Head of caudate nucleus (tissue), 42 donors: ENCODE data around the gene STK38L.

ENCODE experiments used
- DNase-seq, 42 donors: peaks; one replicate each; pipeline versions ENCODE4 v3.0.0 to v3.0.0-alpha.2; 2020 to 2021; ENCODE audit warnings: mixed read lengths in 7 of 42
- intact Hi-C: fragments of 100-400 bp; cut with DNase I; formaldehyde crosslinking; loops from one replicate; pipeline ENCODE4 v1.15.0; 2022

Gene STK38L

DNA sequence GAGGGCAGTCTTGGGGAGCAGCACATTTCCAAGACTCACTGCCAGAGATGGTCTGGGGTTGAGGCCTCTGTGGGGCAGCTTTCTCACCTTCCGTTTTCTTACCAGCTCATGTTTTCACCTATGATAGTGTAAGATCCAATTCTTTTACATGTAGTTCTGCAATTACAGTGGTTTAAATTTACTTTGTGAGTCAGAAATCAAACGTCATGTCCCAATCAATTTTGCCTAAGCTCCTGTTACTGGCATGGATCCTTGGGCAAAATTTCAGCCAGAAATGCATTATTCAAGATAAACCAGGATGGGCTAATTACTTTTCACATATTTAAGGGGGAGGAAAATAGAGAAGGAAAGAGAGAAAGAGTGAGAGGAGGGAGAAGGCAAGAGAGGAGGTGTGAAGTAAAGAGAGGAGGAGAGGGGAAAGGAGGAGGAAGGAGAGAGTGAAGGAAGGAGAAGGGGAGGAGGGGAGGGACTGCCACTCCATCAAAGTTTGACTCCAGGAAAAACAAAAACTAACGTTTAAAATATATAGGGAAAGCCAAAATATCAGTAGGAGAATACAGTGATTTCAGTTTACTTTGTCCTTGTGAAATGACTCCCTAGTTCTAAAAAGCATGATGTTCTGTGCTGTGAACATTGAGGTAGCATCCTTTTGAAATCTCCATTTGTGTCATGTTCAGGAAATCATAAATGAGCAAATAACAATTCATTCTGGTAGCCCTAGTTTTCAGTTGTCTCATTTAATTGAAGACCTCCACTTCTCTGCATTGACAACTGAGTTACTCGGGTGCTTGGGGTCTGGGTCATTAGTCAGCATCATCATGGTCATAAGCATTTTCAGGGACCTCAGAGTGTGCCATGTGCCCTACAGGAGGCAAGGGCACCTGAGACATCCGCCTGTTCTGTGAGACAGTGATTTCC lies 91.5 kb downstream of the STK38L start:
- intact Hi-C loops, result no loop called here
- DNase-seq, result no peak

DNA sequence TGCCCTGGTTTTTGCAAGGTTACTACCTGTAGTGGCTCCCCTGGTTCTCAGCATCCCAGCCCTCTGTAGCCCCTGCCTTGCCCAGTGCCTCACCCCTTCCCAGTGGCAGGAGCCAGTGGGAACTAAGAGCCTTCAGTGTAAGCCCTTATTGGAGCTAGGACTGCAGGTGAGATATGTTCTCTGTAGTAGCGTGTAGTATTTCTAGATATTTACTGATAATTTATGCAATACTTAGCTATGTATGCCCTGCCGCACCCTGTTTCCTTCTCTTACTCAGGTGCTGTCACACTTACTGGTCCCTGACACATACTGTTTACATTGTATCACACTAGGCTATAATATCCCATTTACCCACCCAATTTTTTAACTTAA lies 92.2 kb downstream of the STK38L start:
- DNase-seq, result no peak
- intact Hi-C loops, result no loop called here

DNA sequence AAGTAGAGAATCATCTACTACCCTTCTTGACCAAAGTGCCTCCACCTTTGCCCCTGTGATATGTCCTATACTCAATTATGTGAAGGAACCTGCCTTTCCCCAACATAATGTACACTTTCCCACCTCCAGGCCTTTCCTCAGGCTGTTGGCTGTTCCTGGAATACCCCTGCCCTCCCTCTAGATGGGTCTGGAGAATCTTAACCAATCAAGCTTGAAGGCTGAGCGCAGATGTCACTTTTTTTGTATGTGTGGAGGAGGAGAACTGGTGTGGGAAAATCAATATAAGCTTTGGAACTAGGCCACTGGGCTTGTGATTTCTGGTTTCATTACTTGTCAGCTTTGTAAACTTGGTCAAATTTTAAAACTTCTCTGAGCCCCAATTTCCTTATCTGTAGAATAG lies 93.3 kb downstream of the STK38L start:
- DNase-seq, result no peak
- intact Hi-C loops, result no loop called here

DNA sequence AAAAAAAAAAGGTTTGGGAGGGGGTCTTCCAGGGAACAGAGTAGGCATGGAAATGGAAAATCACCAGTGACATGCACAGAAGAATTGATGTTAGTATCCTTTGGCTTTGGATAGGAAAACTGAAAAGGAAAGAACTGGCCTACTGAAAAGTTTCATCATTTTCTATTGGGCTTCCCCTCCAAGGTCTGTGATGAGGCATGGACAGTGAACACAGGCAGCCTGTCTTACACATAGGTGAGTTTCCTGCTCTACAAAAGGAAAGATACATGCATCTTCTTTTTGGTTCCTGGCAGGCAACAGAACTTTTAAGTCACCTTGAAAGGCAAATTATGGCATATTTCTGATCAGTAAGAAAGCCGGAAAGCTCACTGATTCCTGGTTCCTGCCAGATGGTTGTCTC lies 94.4 kb downstream of the STK38L start:
- intact Hi-C loops, result no loop called here
- DNase-seq, result no peak

DNA sequence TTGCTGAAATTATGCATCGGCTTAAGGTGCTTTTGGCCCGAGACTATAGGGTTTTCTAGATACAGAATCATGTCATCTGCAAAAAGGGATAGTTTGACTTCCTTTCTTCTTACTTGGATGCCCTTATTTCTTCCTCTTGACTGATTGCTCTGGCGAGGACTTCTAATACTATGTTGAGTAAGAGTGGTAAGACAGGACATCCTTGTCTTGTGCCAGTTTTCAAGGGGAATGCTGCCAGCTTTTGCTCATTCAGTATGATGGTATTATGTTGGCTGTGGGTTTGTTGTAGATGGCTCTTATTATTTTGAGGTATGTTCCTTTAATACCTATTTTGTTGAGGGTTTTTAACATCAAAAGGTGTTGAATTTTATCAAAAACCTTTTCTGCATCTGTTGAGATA lies 96.9 kb downstream of the STK38L start:
- intact Hi-C loops, result no loop called here
- DNase-seq, result no peak

DNA sequence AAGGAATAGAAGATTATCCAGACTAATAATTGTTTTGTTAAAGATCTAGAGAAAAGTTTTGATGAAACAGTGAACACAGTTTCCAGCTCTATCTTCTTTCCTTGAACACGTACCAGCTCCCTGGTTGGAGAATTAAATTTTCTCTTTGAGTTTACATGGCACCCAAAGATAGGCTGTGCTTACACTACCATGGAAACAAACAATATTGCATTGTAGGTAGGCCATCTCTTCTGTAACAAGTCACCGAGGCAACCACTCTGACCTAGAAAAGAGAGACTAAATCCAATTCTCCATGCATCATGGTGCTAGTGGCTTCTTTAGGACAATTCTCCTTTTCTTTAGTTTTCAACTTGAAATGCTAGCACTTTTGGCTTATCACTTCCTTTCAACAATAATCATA lies 98.5 kb downstream of the STK38L start:
- DNase-seq, result no peak
- intact Hi-C loops, result no loop called here

DNA sequence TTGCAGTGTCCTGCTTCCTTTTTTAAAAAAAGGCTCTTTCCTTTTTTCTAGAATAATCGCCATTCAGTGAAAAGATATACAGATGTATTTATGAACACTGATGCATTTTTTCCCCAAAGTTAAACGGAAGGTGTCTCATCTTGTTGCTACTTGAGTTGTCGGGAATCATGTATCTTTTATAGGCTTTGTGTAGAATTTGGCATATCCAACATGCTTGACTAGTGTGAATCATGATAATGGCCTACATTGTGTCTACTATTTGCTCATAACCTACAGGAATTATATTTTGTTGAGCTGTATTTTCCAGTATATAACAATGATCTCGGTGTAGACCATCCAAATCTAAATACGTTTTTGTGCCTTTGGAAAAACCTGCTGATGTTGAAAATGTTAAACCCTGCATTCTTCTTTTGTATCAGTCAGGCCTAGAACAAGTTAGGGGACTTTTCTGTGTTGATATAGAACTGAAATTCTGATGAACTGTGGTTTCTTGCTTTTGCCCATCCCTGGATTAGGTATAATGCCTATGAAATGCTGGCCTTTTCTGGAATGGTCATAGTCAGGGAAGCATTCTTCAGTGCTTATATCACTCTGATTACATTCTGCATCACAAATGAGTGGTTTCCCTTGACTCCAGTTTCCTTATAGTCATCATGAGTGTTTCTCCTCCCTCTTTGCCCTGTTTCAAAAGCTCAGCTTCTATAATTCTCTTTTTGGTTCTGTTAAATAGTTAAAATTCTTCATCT lies 99.3 kb downstream of the STK38L start:
- no peak for DNase-seq
- intact Hi-C loops, result no loop called here

DNA sequence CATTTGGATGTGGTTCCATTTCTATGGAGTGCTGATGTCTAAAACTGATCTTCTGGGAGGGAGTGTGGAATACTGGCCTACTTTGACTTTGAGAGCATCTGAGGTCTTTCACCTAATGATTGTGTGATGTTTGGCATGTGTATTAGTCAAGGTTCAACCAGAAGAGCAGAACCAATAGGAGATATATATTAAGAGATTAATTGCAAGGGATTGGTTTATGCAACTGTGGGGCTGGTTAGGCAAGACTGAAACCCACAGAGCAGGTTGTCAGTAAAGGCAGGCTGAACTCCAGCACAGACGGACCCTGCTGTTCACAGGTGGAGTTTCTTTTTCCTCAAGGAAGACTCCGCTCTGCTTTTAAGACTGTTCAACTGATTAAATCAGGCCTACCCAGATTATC lies 100.2 kb downstream of the STK38L start:
- DNase-seq, result no peak
- intact Hi-C loops, result no loop called here

DNA sequence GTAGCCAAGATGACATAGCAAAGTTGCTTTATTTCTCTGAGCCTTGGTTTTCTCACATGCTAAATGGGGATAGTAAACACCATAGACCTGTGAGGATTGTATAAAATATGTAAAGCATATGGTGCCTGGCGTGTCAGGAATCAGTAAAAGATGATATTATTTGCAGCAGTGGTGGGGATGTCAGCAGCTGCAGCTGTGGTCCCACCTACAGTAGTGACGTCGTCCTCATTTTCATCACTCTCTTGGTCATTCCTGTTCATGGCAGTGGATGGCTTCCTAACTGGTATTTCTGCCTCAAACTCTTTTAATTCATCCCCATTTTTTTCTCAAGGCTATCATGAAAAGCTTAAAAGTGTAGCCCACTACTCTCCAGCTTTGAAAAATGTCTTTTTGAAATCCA lies 100.7 kb downstream of the STK38L start:
- intact Hi-C loops, result no loop called here

DNA sequence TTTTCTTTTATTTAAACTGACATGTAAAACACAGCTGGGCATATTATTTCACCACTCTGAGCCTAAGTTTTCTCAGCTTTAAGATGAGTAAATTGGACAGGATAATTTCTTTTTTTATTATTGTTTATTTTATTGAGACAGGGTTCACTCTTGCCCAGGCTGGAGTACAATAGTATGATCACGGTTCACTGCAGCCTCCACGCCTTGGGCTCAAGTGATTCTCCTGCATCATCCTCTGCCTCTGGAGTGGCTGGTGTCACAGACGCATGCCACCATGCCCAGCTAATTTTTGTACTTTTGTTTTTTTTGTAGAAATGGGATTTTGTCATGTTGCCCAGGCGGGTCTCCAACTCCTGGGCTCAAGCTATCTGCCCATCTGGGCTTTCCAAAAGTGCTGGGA lies 101.3 kb downstream of the STK38L start:
- intact Hi-C loops, result no loop called here
- no peak for DNase-seq

More for the DNA sequence above, 100.7 kb downstream of the STK38L start:
- no peak for DNase-seq

DNA sequence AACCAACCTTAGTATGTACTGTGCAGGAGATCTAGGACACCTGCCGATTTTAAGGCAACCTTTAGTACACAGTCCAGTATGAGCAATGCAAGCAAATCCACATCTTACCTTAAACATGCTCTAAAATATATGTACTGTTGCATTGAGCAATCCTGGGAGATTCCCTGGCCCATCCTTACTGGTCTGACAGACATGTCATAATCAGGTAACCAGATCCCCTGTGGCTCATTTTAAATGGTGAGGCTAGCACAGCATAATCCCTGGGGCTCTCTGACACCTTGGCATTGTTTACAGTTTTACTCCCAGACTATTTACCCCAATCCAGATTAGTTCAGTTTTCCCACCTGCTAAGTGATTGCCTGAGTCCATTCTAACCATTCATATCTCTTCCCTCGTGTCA lies 103.7 kb downstream of the STK38L start:
- no peak for DNase-seq
- intact Hi-C loops, result no loop called here

DNA sequence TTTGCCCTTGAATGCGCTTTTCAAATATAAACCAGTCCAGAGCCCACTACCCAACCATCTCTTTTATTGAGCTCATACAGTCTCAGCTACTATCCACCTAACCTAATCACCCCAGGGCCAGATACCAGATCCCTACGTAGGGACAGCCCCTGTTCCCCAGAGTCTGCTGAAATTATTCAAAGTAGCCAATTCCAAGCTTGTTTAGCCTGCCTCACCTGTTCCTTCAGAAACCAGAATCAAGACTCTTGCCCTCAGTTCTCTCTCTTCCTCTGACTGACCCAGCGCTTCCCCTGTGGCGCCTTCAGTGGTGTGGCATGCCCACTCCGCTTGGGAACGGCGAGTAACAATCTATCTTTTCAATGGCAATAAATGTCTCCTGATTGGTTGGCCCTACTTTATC lies 107.4 kb downstream of the STK38L start:
- DNase-seq, result no peak
- intact Hi-C loops, result no loop called here

DNA sequence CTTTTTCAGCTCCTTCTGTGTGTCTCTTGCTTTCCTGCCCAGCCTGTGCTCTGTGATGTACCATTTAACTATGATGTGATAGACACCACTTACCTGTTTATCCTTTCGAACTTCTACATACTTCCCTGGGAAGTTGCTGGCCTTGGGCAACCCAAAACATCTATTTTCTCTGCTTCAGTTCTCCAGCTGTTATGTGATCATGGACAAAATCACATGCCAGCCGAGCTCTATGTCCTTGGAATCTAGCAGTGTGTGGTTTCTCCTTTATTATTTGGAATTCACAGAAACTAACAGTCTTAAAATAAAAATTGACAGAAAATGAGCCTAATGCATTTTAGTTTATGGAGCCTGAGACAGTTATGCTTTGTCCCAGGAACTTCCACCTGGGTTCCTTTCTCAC lies 111.4 kb downstream of the STK38L start:
- DNase-seq, result no peak
- intact Hi-C loops, result no loop called here

DNA sequence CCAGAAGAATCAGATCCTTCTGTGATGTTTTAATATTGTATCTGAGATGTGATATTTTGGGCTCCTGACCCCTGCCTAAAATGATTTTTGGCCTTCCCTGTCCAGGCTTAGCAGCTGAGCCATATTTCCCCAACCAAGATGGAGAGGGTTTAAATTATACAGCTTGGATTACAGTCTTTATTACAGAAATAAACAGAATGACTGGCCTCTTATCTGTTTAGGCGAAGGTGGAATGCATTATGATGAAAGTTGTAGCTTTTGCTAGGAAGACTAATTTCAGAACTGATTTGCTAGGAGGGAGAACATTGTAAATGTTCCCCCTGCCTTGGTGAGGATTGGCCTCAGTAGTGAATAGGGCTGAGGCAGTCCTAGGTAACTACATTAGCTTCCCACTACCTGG lies 111.9 kb downstream of the STK38L start:
- intact Hi-C loops, result no loop called here
- no peak for DNase-seq

DNA sequence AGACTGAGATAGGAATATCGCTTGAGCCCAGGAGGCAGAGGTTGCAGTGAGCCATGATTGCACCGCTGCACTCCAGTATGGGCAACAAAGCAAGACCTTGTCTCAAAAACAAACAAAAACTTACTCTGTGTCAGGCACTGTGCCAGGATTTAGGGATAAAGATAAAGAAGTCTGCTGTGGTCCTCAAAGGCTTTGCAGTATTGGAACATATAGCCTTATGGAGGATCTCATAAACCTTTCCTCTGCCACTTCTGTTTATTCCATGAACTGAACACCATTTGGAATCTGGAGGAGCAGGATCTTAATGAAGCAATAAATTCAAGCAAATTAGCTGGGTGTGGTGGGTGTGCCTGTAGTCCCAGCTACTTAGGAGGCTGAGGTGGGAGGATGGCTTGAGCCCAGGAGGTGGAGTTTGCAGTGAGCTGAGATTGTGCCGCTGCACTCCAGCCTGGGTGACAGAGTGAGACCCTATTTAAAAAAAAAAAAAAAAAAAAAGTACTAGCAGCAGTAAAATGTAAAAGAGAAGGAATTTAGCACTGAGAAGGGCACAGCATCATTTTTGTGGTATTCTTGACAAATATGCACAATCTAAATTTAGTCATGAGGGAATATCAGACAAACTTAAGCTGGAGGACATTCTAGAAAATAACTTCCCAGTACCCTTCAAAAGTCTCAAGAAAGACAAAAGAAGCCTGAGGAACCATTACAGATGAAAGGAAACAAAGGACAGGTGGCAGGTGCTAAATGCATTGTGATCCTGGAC lies 115.7 kb downstream of the STK38L start:
- intact Hi-C loops, result no loop called here
- DNase-seq, result no peak

DNA sequence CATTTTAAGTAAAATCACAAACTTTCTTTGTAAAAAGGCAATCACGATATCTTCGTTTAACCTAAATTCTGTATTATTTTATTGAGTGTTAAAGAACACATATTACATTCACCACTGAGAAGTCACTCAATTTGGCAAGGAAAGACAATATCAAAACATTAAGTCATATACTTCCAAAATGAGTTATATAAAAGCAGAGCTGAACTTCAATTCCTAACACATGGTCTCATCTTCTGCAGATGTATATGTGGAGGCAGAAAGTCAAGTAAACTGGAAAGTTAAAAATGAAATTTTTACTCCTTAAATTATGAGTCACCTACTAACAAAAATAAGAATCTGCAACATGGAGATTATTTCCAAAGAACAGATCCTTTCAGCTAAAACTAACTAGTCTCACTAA lies 117.3 kb downstream of the STK38L start:
- no peak for DNase-seq
- intact Hi-C loops, result no loop called here

DNA sequence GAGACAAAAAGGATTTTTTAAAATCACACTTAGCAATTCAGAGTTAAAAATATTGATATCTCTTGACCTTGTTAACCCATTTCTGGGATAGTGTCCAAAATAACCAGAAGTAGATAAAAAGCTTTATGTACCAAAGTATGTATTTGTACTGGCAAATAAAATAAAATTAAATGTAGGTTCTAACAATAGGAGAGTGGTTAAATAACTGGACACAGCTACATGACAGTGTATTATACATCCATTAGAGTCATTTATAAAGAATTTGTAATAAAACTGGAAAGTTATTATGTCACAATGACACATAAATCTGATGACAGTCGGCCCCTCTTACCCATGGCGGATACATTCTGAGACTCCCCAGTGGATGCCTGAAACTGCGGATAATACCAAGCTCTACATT lies 122.5 kb downstream of the STK38L start:
- intact Hi-C loops, result no loop called here
- no peak for DNase-seq

DNA sequence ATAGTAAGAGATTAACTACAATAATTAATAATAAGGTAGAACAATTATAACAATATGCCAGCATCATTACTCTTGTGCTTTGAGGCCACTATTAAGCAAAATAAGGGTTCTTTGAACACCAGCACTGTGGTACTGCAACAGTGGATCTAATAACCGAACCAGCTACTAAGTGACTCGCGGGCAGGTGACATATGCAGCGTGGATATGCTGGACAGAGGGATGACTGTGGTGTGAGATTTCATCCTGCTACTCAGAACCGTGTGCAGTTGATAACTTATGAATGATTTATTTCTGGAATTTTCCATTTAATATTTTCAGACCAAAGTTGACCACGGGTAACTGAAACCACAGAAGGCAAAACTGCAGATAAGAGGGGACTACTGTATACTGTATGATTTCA lies 123.0 kb downstream of the STK38L start:
- intact Hi-C loops, result no loop called here
- no peak for DNase-seq
